ENCODE results near the gene FRMD5. TPM values are rescaled to one million over a fixed set of nuclear protein-coding genes. Genes with fewer than 3 reads are reported as not detected.

Gene FRMD5
- total RNA-seq, 1 experiment from 2014 or later, result 3.9 TPM

DNA sequence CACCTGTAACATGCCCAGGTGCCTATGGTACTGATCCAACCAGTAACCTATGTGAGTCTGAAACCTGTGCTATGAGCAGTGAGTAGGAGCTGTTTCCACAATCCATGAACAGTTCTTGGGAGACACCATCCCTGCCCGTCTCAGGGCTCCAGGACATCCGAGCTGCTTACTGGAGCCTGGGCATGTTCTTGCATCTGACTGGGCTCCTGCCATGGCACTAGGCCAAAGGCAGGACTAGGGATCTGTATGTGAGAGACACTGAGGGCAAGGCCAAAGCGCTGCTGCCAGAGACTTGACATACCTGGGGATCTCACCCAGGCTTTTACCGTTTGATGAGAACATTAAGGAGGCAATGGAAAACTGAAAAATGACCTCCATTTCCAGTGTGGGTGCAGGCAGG is 308.5 kb downstream of the FRMD5 start:
- peaks cover 9 to 10% of the 10 kb centered on the region in 2 experiments for H3K4me1 Mint-ChIP-seq
- no peak overlapping the region for H4K5ac ChIP-seq (ENCODE audit: insufficient read length, low read depth, low read length)
- no peak overlapping the region for H4K8ac ChIP-seq (replicated peaks; ENCODE audit: insufficient read length, low read depth, low read length)
- H3K9me3 ChIP-seq (ENCODE audit: control insufficient read depth, low read depth, low read length), result no peaks in the 10 kb centered on the region
- WGBS (ENCODE audit: extremely low coverage, insufficient read length, low lambda C conversion rate), result no CpG with 5 or more reads among the region's 4 CpGs
- H3K27me3 ChIP-seq (ENCODE audit: insufficient read depth, low read length), result no peaks in the 10 kb centered on the region
- H3K4ac ChIP-seq (ENCODE audit: low read depth, low read length), result no peak overlapping the region
- H3K27me3 Mint-ChIP-seq (ENCODE audit: low read depth), result no peaks in the 10 kb centered on the region; the same call in 1 of the 2 replicates
- H3K56ac ChIP-seq (ENCODE audit: insufficient read length, low read depth, low read length), result no peak overlapping the region
- H3K4me3 Mint-ChIP-seq, result no peak overlapping the region
- H2AK5ac ChIP-seq (ENCODE audit: insufficient read length, low read length), result no peak overlapping the region
- no peak overlapping the region for H3K9ac ChIP-seq (ENCODE audit: extremely low read depth, insufficient read length, low read length)
- no peak overlapping the region for H3K4me2 ChIP-seq (ENCODE audit: insufficient read depth, insufficient read length, low read length)
- H3K79me2 ChIP-seq (ENCODE audit: insufficient read depth, low read length), result no peaks in the 10 kb centered on the region
- H4K20me1 ChIP-seq (ENCODE audit: control insufficient read depth, insufficient read depth, insufficient read length), result no peaks in the 10 kb centered on the region
- H2BK20ac ChIP-seq (ENCODE audit: low read depth, low read length, poor library complexity, severe bottlenecking), result no peak overlapping the region
- H3K9me3 Mint-ChIP-seq, result no peaks in the 10 kb centered on the region
- H3K23me2 ChIP-seq (ENCODE audit: insufficient read length, low read depth, low read length, poor library complexity, severe bottlenecking), result no peaks in the 10 kb centered on the region
- H3K23ac ChIP-seq (ENCODE audit: insufficient read length, low read depth, low read length), result no peak overlapping the region
- no peak overlapping the region for H2BK12ac ChIP-seq (ENCODE audit: insufficient read length, low read depth, low read length)
- H2BK5ac ChIP-seq (ENCODE audit: insufficient read length, low read length), result no peak overlapping the region
- no peak overlapping the region for H3K27ac ChIP-seq (ENCODE audit: insufficient read length, low read depth, low read length)
- no peak overlapping the region for H3K14ac ChIP-seq (ENCODE audit: insufficient read depth, low read length)
- peak overlapping the region in 2 of 3 experiments; percentile 62 to 78; a peak in 2 of 7 replicates for H3K27ac Mint-ChIP-seq
- peaks cover 9 to 27% (median 11%) of the 10 kb centered on the region in 3 experiments for H3K36me3 Mint-ChIP-seq (ENCODE audit: insufficient read depth in 1 of 3, low read depth in 3 of 3)
- no peaks in the 10 kb centered on the region for H3K79me1 ChIP-seq (ENCODE audit: insufficient read depth, low read depth, low read length, poor library complexity, severe bottlenecking)
- no peak overlapping the region for H3K18ac ChIP-seq (ENCODE audit: insufficient read length, low read depth, low read length)
- H2BK15ac ChIP-seq (ENCODE audit: low read depth, low read length), result no peak overlapping the region
- no peak overlapping the region for H2BK120ac ChIP-seq (ENCODE audit: low read depth, low read length, poor library complexity, severe bottlenecking)
- no peak overlapping the region for H3T11ph ChIP-seq (ENCODE audit: low read length)
- no peak overlapping the region for H4K91ac ChIP-seq (ENCODE audit: insufficient read length, low read depth, low read length)
- H3K4me1 ChIP-seq (ENCODE audit: insufficient read depth, low read length), result no peaks in the 10 kb centered on the region; the same call in 1 of the 2 replicates
- no peak for DNase-seq
- TF ChIP-seq, protein P1, sequence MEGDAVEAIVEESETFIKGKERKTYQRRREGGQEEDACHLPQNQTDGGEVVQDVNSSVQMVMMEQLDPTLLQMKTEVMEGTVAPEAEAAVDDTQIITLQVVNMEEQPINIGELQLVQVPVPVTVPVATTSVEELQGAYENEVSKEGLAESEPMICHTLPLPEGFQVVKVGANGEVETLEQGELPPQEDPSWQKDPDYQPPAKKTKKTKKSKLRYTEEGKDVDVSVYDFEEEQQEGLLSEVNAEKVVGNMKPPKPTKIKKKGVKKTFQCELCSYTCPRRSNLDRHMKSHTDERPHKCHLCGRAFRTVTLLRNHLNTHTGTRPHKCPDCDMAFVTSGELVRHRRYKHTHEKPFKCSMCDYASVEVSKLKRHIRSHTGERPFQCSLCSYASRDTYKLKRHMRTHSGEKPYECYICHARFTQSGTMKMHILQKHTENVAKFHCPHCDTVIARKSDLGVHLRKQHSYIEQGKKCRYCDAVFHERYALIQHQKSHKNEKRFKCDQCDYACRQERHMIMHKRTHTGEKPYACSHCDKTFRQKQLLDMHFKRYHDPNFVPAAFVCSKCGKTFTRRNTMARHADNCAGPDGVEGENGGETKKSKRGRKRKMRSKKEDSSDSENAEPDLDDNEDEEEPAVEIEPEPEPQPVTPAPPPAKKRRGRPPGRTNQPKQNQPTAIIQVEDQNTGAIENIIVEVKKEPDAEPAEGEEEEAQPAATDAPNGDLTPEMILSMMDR (conservative IDR thresholded peaks at IDR 0.05), result no peak
- H2AFZ ChIP-seq (ENCODE audit: low read length), result no peak overlapping the region
